PC-9 (cell line): ENCODE results near the gene INTS7. TPM values are rescaled to one million over a fixed set of nuclear protein-coding genes. Genes with fewer than 3 reads are reported as not detected.
"Not testable (repeated sequence)": the region's sequence is repeated elsewhere in the genome, so short reads cannot be mapped to it uniquely, and the experiment has no call there.

ENCODE experiments used
- BruUV-seq: library from RNA; stranded (reverse); fragments of 400-500 nt; replicated peaks from 2 replicates; lab custom pipeline; 2021; lab: Mats Ljungman, UMichigan
- CTCF ChIA-PET: fragments of 300-600 bp; sonication (Branson Sonifier 250); formaldehyde crosslinking; loops from one replicate; lab custom pipeline; 2022; ENCODE audit warnings: antibody characterized with exemption; lab: Charles Lee
- POLR2A ChIA-PET: fragments of 300-600 bp; sonication (Branson Sonifier 250); formaldehyde crosslinking; loops from one replicate; lab custom pipeline; 2022; ENCODE audit warnings: antibody characterized with exemption; ENCODE audit not compliant: unreplicated experiment; lab: Charles Lee
- DNase-seq, 2 experiments: peaks; one replicate each; pipeline versions ENCODE4 v3.0.0 to v3.0.0-alpha.2; 2015 to 2022; ENCODE audit warnings: mixed read lengths in 1 of 2
- H2AFZ ChIP-seq: fragments of 200-600 bp; sonication (generic); 2 replicates; pipeline ENCODE4 v1.8.1; 2017; ENCODE audit warnings: antibody characterized with exemption
- H3F3A ChIP-seq: fragments of 200-600 bp; sonication (generic); 2 replicates; pipeline ENCODE4 v1.8.1; 2017; ENCODE audit warnings: antibody characterized with exemption, mild to moderate bottlenecking, low read depth; ENCODE audit not compliant: insufficient read depth
- H3K27ac ChIP-seq: fragments of 200-600 bp; sonication (generic); 2 replicates; pipeline ENCODE4 v1.6.1; 2016; ENCODE audit warnings: mixed run types
- H3K27me3 ChIP-seq: fragments of 200-600 bp; sonication (generic); 2 replicates; pipeline ENCODE4 v1.6.1; 2016; ENCODE audit warnings: low read depth, mixed run types; ENCODE audit not compliant: insufficient read depth
- H3K36me3 ChIP-seq: fragments of 200-600 bp; sonication (generic); 2 replicates; pipeline ENCODE4 v1.6.1; 2016; ENCODE audit warnings: low read depth, mixed run types
- H3K4me1 ChIP-seq: fragments of 200-600 bp; sonication (generic); replicated peaks from 2 replicates; pipeline ENCODE4 v1.6.1; 2016; ENCODE audit warnings: mixed run types; ENCODE audit not compliant: insufficient read depth
- H3K4me2 ChIP-seq: fragments of 200-600 bp; sonication (generic); 2 replicates; pipeline ENCODE4 v1.6.1; 2017; ENCODE audit warnings: mixed run types
- H3K4me3 ChIP-seq: fragments of 200-600 bp; sonication (generic); 2 replicates; pipeline ENCODE4 v1.6.1; 2016; ENCODE audit warnings: mixed run types
- H3K79me2 ChIP-seq: fragments of 200-600 bp; sonication (generic); 2 replicates; pipeline ENCODE4 v1.6.1; 2017; ENCODE audit warnings: low read depth, mixed run types
- H3K9me2 ChIP-seq: fragments of 200-600 bp; sonication (generic); 2 replicates; pipeline ENCODE4 v1.8.1; 2017; ENCODE audit warnings: mild to moderate bottlenecking; ENCODE audit not compliant: insufficient read depth
- H3K9me3 ChIP-seq: fragments of 200-600 bp; sonication (generic); 2 replicates; pipeline ENCODE4 v1.8.1; 2016; ENCODE audit warnings: low read depth; ENCODE audit not compliant: insufficient read depth
- H4K20me1 ChIP-seq: fragments of 200-600 bp; sonication (generic); 2 replicates; pipeline ENCODE4 v1.8.1; 2017; ENCODE audit not compliant: insufficient read depth
- CTCF ChIP-seq: fragments of 200-600 bp; sonication (generic); conservative IDR thresholded peaks from 2 replicates; pipeline ENCODE4 v1.6.1; 2017; ENCODE audit warnings: mixed run types, antibody characterized with exemption, mild to moderate bottlenecking, moderate library complexity
- EZH2 ChIP-seq: fragments of 200-600 bp; sonication (generic); IDR thresholded peaks from 2 replicates; pipeline ENCODE4 v1.8.0; 2017; ENCODE audit warnings: antibody characterized with exemption, low read depth
- intact Hi-C: fragments of 100-400 bp; cut with micrococcal nuclease; formaldehyde crosslinking; loops from one replicate; pipeline ENCODE4 v1.10.0; 2022; ENCODE audit not compliant: unreplicated experiment
- total RNA-seq: library from RNA; stranded (reverse); gene quantifications from 2 replicates; pipeline ENCODE4 v1.2.3, GENCODE V29; 2021

The INTS7 gene
- total RNA-seq, 1 experiment from 2014 or later = 24.7 TPM

GRCh38 chr1:211959680-211960079, 75.7 kb downstream of the INTS7 start:
- H3K9me2 ChIP-seq = no peaks in the 10 kb centered on the region
- ChIA-PET CTCF (no interaction called here), POLR2A (no interaction called here)
- H3K4me2 ChIP-seq = no peak overlapping the region
- no peaks in the 10 kb centered on the region for H3K79me2 ChIP-seq
- intact Hi-C loops = no loop called here
- no peaks in the 10 kb centered on the region for H3K27me3 ChIP-seq
- no TSS peak for BruUV-seq
- no peaks in the 10 kb centered on the region for H3K4me1 ChIP-seq
- no peak overlapping the region for H3K4me3 ChIP-seq
- H3K9me3 ChIP-seq = peaks cover 9% of the 10 kb centered on the region
- no peak overlapping the region for H3K27ac ChIP-seq
- H3F3A ChIP-seq = 0 out of 2 replicates have a peak, but pooled peaks cover 3% of the 10 kb centered on the region
- H3K36me3 ChIP-seq = peaks cover 8% of the 10 kb centered on the region
- no peak for DNase-seq
- H2AFZ ChIP-seq = no peak overlapping the region
- H4K20me1 ChIP-seq = no peaks in the 10 kb centered on the region
- TF ChIP-seq EZH2 (no peak), CTCF (no peak)

DNA sequence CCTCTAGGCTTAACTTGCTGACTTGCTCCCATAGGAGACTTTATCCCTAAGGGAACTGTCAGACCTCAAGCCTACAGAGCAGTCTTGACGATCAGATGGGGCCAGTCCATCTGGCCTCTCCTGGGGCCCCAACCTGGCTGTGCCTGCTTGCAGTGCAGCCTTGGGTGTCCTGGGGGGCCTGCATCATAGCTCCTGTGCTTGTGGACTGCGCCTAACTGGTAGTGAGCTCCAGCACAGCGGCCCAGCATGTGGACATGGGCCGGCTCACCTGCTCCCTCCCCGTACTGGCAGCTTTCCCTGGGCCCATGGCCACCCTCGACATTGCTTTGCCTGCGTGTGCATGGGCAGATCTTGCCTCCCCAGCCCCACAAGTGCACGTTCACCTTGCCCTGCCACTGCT, 76.1 kb downstream of the INTS7 start:
- H3K27me3 ChIP-seq = no peaks in the 10 kb centered on the region
- H3K4me1 ChIP-seq = no peaks in the 10 kb centered on the region
- no peak overlapping the region for H2AFZ ChIP-seq
- H3K9me3 ChIP-seq = peaks cover 9% of the 10 kb centered on the region
- DNase-seq = no peak
- H3K9me2 ChIP-seq = no peaks in the 10 kb centered on the region
- BruUV-seq = no TSS peak
- H3K36me3 ChIP-seq = peaks cover 8% of the 10 kb centered on the region
- H3K27ac ChIP-seq = no peak overlapping the region
- H3K79me2 ChIP-seq = no peaks in the 10 kb centered on the region
- H3K4me2 ChIP-seq = no peak overlapping the region
- CTCF ChIA-PET = no interaction called here
- no peak overlapping the region for H3K4me3 ChIP-seq
- no peak for TF ChIP-seq CTCF
- no peaks in the 10 kb centered on the region for H4K20me1 ChIP-seq
- H3F3A ChIP-seq = 0 out of 2 replicates have a peak, but pooled peaks cover 3% of the 10 kb centered on the region
- intact Hi-C loops = no loop called here
- POLR2A ChIA-PET = no interaction called here

GRCh38 chr1:211954028-211954427, 81.3 kb downstream of the INTS7 start:
- intact Hi-C loops = loop anchor here (5.0 kb wide), 1 partner anchor 122 kb away; the partner anchor contains the start of gene LPGAT1
- POLR2A ChIA-PET, H3K4me2 ChIP-seq, H3K79me2 ChIP-seq, H3K27ac ChIP-seq, H3K36me3 ChIP-seq, H3K4me3 ChIP-seq, BruUV-seq, H2AFZ ChIP-seq, CTCF ChIA-PET, H3K9me3 ChIP-seq, H3K27me3 ChIP-seq, H4K20me1 ChIP-seq, H3K9me2 ChIP-seq, DNase-seq: not testable (repeated sequence)
- Histone ChIP-seq H3K4me1 (peaks cover 16% of the 10 kb centered on the region), H3F3A (peaks cover 21% of the 10 kb centered on the region; the same call in 1 of the 2 replicates)

DNA sequence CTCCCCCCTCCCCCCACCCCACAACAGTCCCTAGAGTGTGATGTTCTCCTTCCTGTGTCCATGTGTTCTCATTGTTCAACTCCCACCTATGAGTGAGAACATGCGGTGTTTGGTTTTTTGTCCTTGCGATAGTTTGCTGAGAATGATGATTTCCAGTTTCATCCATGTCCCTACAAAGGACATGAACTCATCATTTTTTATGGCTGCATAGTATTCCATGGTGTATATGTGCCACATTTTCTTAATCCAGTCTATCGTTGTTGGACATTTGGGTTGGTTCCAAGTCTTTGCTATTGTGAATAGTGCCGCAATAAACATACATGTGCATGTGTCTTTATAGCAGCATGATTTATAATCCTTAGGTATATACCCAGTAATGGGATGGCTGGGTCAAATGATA, 81.8 kb downstream of the INTS7 start:
- H3K36me3 ChIP-seq, H3K27ac ChIP-seq, POLR2A ChIA-PET, H3K27me3 ChIP-seq, DNase-seq, BruUV-seq, H3K79me2 ChIP-seq, H2AFZ ChIP-seq, H3K4me3 ChIP-seq, H3K4me2 ChIP-seq, H4K20me1 ChIP-seq, CTCF ChIA-PET, H3K9me2 ChIP-seq, H3K9me3 ChIP-seq: not testable (repeated sequence)
- peaks cover 16% of the 10 kb centered on the region for H3K4me1 ChIP-seq
- intact Hi-C loops = loop anchor here (5.0 kb wide), 1 partner anchor 121 kb away; the partner anchor contains the start of gene LPGAT1
- peaks cover 21% of the 10 kb centered on the region; the same call in 1 of the 2 replicates for H3F3A ChIP-seq
